Measurements from ENCODE around the gene NDFIP2.

- TF ChIP-seq CTCF (IDR thresholded peaks at IDR 0.05): no peak
- TF ChIP-seq POLR2A (IDR thresholded peaks at IDR 0.05; ENCODE audit: low read depth): no peak
- TF ChIP-seq POLR2AphosphoS5 (IDR thresholded peaks at IDR 0.05): no peak
Measured at GRCh38 chr13:79512950-79513349, 32.0 kb downstream of the NDFIP2 start.

Measured in esophagus muscularis mucosa (tissue), 3 donors.